SU-DHL-6 (cell line): Measurements from ENCODE around the gene CASQ2.

Source experiments
- H2AFZ ChIP-seq: fragments of 200-600 bp; sonication (generic); 2 replicates; pipeline ENCODE4 v1.6.1; 2014; ENCODE audit warnings: low read depth, mild to moderate bottlenecking, moderate library complexity, mixed read lengths, antibody characterized with exemption, low read length; ENCODE audit not compliant: severe bottlenecking
- H3F3A ChIP-seq: fragments of 200-600 bp; shearing (Covaris generic); 2 replicates; pipeline ENCODE4 v1.6.0; 2016; ENCODE audit warnings: antibody characterized with exemption, mild to moderate bottlenecking; ENCODE audit not compliant: insufficient read depth
- H3K27ac ChIP-seq: fragments of 200-600 bp; sonication (generic); 2 replicates; pipeline ENCODE4 v1.5.1; 2016; ENCODE audit warnings: low read depth, mild to moderate bottlenecking, low read length, moderate library complexity, mixed read lengths
- H3K27me3 ChIP-seq: fragments of 200-600 bp; sonication (generic), shearing (Covaris generic); 2 replicates; pipeline ENCODE4 v1.6.0; 2014; ENCODE audit warnings: mild to moderate bottlenecking, low read length
- H3K36me3 ChIP-seq: fragments of 200-600 bp; sonication (generic); 2 replicates; pipeline ENCODE4 v1.6.1; 2014; ENCODE audit warnings: mild to moderate bottlenecking, low read length, mixed read lengths
- H3K4me2 ChIP-seq: fragments of 300-600, 200-600 bp; shearing (Covaris generic), sonication (generic); 2 replicates; pipeline ENCODE4 v1.6.0; 2014; ENCODE audit warnings: low read length, low read depth, mild to moderate bottlenecking; ENCODE audit not compliant: poor library complexity, severe bottlenecking
- H3K4me3 ChIP-seq: fragments of 200-600 bp; sonication (generic); 2 replicates; pipeline ENCODE4 v1.5.1; 2014; ENCODE audit warnings: antibody characterized with exemption, low read length, mild to moderate bottlenecking, mixed read lengths; ENCODE audit not compliant: insufficient read depth, poor library complexity, severe bottlenecking
- H3K79me2 ChIP-seq: fragments of 200-600 bp; sonication (generic); 2 replicates; pipeline ENCODE4 v1.6.1; 2014; ENCODE audit warnings: mild to moderate bottlenecking, low read length, moderate library complexity; ENCODE audit not compliant: insufficient read depth
- H3K9ac ChIP-seq: fragments of 200-600 bp; sonication (generic); 2 replicates; pipeline ENCODE4 v1.7.0; 2014; ENCODE audit warnings: mild to moderate bottlenecking, low read length
- H3K9me2 ChIP-seq: fragments of 200-600 bp; sonication (generic); replicated peaks from 2 replicates; pipeline ENCODE4 v1.6.1; 2014; ENCODE audit warnings: low read length; ENCODE audit not compliant: insufficient read depth
- H3K9me3 ChIP-seq: fragments of 200-600 bp; sonication (generic); 2 replicates; pipeline ENCODE4 v1.6.1; 2014; ENCODE audit warnings: low read length, mixed read lengths; ENCODE audit not compliant: insufficient read depth
- H4K20me1 ChIP-seq: fragments of 200-600 bp; sonication (generic); 2 replicates; pipeline ENCODE4 v1.6.1; 2014; ENCODE audit warnings: low read depth, mild to moderate bottlenecking, antibody characterized with exemption, low read length, moderate library complexity, mixed read lengths
- EZH2phosphoT487 ChIP-seq: fragments of 200-600 bp; sonication (generic), shearing (Covaris generic); conservative IDR thresholded peaks from 2 replicates; pipeline ENCODE4 v1.6.1; 2018; ENCODE audit warnings: mild to moderate bottlenecking, antibody characterized with exemption, low read length, moderate library complexity, mixed read lengths
- TF ChIP-seq, protein P1 (sequence below): fragments of 200-600 bp; sonication (generic); IDR thresholded peaks from one replicate; pipeline ENCODE4 v1.5.1; 2017; ENCODE audit warnings: antibody characterized with exemption, mild to moderate bottlenecking, low read length, moderate library complexity; ENCODE audit not compliant: insufficient read depth, poor library complexity, severe bottlenecking

The CASQ2 gene

DNA sequence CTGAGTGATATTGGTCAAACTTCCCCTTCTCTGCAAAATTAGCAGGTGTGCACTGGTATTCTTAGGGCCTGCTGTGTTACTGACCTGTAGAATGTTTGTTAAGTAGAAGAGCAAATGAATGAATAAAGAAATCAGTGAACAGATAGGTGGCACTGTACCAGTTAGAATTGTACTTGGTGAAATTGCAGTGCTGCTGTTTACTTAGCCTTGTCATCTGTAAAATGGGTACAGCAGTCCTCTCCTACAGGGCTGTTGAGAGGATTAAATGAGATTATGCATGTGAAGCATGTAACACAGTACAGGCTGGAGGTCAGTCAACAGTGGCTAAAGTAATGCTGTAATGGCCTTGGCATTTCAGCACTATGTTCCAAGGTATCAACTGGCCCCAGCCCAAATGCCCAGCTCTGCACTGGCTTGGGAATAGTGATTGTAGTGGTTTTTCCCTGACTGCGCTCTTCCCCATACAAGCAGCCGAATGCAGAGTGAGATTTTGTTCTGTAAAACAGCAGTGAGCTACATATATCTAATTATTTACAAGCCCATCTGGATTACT, 116.2 kb downstream of the CASQ2 start:
- Histone ChIP-seq H3K36me3 (no peaks in the 10 kb centered on the region), H3K9ac (no peak overlapping the region), H3K9me2 (no peaks in the 10 kb centered on the region), H3K27me3 (no peaks in the 10 kb centered on the region), H4K20me1 (no peaks in the 10 kb centered on the region), H3K4me2 (no peak overlapping the region), H3K27ac (no peak overlapping the region), H3F3A (no peaks in the 10 kb centered on the region), H2AFZ (no peak overlapping the region), H3K4me3 (no peak overlapping the region), H3K79me2 (no peaks in the 10 kb centered on the region), H3K9me3 (no peaks in the 10 kb centered on the region)
- TF ChIP-seq EZH2phosphoT487: no peak
- TF ChIP-seq, protein P1, sequence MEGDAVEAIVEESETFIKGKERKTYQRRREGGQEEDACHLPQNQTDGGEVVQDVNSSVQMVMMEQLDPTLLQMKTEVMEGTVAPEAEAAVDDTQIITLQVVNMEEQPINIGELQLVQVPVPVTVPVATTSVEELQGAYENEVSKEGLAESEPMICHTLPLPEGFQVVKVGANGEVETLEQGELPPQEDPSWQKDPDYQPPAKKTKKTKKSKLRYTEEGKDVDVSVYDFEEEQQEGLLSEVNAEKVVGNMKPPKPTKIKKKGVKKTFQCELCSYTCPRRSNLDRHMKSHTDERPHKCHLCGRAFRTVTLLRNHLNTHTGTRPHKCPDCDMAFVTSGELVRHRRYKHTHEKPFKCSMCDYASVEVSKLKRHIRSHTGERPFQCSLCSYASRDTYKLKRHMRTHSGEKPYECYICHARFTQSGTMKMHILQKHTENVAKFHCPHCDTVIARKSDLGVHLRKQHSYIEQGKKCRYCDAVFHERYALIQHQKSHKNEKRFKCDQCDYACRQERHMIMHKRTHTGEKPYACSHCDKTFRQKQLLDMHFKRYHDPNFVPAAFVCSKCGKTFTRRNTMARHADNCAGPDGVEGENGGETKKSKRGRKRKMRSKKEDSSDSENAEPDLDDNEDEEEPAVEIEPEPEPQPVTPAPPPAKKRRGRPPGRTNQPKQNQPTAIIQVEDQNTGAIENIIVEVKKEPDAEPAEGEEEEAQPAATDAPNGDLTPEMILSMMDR: no peak

DNA sequence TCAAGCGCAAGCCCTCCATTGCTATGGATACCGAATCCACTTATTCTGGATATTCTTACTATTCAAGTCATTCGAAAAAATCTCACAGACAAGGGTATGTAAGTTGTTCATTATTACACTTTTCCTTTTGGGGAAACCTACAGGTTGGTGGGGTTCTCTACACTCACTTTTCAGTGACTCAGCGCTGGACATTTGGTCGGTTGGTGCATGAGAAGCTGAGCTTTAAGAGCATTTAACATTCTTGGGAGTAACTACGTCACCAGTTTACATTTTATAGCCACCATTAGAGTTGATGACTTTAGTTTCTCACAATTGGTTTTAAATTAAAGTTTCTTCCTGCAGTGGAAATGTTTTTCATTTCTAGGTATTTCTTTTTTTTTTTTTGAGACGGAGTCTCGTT, 117.1 kb downstream of the CASQ2 start:
- H3K9me2 ChIP-seq: no peaks in the 10 kb centered on the region
- no peak overlapping the region for H2AFZ ChIP-seq
- H4K20me1 ChIP-seq: no peaks in the 10 kb centered on the region
- H3F3A ChIP-seq: no peaks in the 10 kb centered on the region
- no peak overlapping the region for H3K9ac ChIP-seq
- H3K27ac ChIP-seq: no peak overlapping the region
- H3K9me3 ChIP-seq: no peaks in the 10 kb centered on the region
- no peak overlapping the region for H3K4me3 ChIP-seq
- no peak overlapping the region for H3K4me2 ChIP-seq
- TF ChIP-seq, protein P1: no peak
- no peak for TF ChIP-seq EZH2phosphoT487
- no peaks in the 10 kb centered on the region for H3K36me3 ChIP-seq
- no peaks in the 10 kb centered on the region for H3K27me3 ChIP-seq
- no peaks in the 10 kb centered on the region for H3K79me2 ChIP-seq

- no peak overlapping the region for H3K27ac ChIP-seq
- no peak overlapping the region for H3K4me2 ChIP-seq
These were observed 117.6 kb downstream of the CASQ2 start for GRCh38 chr1:115650961-115651360.

More at GRCh38 chr1:115650961-115651360, 117.6 kb downstream of the CASQ2 start:
- Histone ChIP-seq H3K9ac (no peak overlapping the region), H3K79me2 (no peaks in the 10 kb centered on the region), H4K20me1 (no peaks in the 10 kb centered on the region), H3K27me3 (no peaks in the 10 kb centered on the region), H2AFZ (no peak overlapping the region), H3K9me2 (no peaks in the 10 kb centered on the region), H3K9me3 (no peaks in the 10 kb centered on the region), H3F3A (no peaks in the 10 kb centered on the region), H3K36me3 (no peaks in the 10 kb centered on the region), H3K4me3 (no peak overlapping the region)
- no peak for TF ChIP-seq EZH2phosphoT487
- TF ChIP-seq, protein P1: no peak
